Aorta (tissue), 5 donors: ENCODE data around the gene FECH. TPM values are rescaled to one million over a fixed set of nuclear protein-coding genes. Genes with fewer than 3 reads are reported as not detected.

Experiments used
- ATAC-seq: fragments of 200-7000 bp; cut with Tn5 transposase; one replicate; pipeline ENCODE4 v1.9.1; 2022; ENCODE audit warnings: moderate library complexity; ENCODE audit not compliant: low FRiP score
- DNase-seq, 2 donors: peaks; one replicate each; pipeline ENCODE4 v3.0.0-alpha.2; 2020
- H3K27ac ChIP-seq, 2 donors: one replicate each; pipeline ENCODE4 v1.5.1; 2013; ENCODE audit warnings: low read length in 2 of 2, mild to moderate bottlenecking in 2 of 2, moderate library complexity in 2 of 2, control low read depth in 1 of 2, inconsistent platforms in 1 of 2, low read depth in 1 of 2
- H3K27me3 ChIP-seq, 2 donors: one replicate each; pipeline ENCODE4 v1.6.1; 2013; ENCODE audit warnings: control low read depth in 1 of 2, low read length in 1 of 2, mild to moderate bottlenecking in 1 of 2, moderate library complexity in 1 of 2; ENCODE audit not compliant: insufficient read depth in 2 of 2, control insufficient read depth in 1 of 2
- H3K36me3 ChIP-seq, 2 donors: one replicate each; pipeline ENCODE4 v1.6.1; 2013; ENCODE audit warnings: control low read depth in 1 of 2, low read length in 1 of 2, mild to moderate bottlenecking in 1 of 2; ENCODE audit not compliant: insufficient read depth in 2 of 2, control insufficient read depth in 1 of 2
- H3K4me1 ChIP-seq, 2 donors: one replicate each; pipeline ENCODE4 v1.6.1; 2013; ENCODE audit warnings: low read length in 2 of 2, control low read depth in 1 of 2, mild to moderate bottlenecking in 1 of 2, moderate library complexity in 1 of 2; ENCODE audit not compliant: insufficient read depth in 2 of 2, control insufficient read depth in 1 of 2
- H3K4me3 ChIP-seq, 2 donors: one replicate each; pipeline ENCODE4 v1.5.1; 2013; ENCODE audit warnings: low read length in 2 of 2, control low read depth in 1 of 2, mild to moderate bottlenecking in 1 of 2
- H3K9me3 ChIP-seq: one replicate; pipeline ENCODE4 v1.6.1; 2013; ENCODE audit warnings: mild to moderate bottlenecking, low read length; ENCODE audit not compliant: control insufficient read depth
- WGBS, 2 donors: extraction: QIAGEN DNeasy Blood & Tissue Kit; methylation state at CpG; one replicate each; pipeline ENCODE4 v1.1.7; 2013; 5-methylcytosine and 5-hydroxymethylcytosine counted together
- intact Hi-C, 2 donors: fragments of 100-400 bp; cut with DNase I; formaldehyde crosslinking; loops; one replicate each; pipeline versions ENCODE4 v1.14.2 to v1.15.0; 2022
- polyA plus RNA-seq, 2 donors: library from polyadenylated mRNA; stranded (reverse); fragments of 200-250 nt; gene quantifications; one replicate each; pipeline ENCODE4 v1.2.3, GENCODE V29; 2013
- total RNA-seq, 2 donors: library from RNA; stranded (reverse); fragmentation: NEBNext Ultra II Directional; extraction: Animal tissue kit (Norgen Biotek cat#: 25700); gene quantifications; one replicate each; pipeline ENCODE4 v1.2.1, GENCODE V29; 2021
- donor health status: healthy with polysubstance abuse.
- donor health status: Bipolar disorder and iron deficiency.
- donor health status: DM: no; HTN: no; CAD: no.
- donor health status: DM: no; HTN: no; CAD: no.
- donor health status: DM: yes; HTN: yes; CAD: no.

FECH gene
- total and polyA plus RNA-seq, 4 donors, result 11.7 to 21.9 (median 13.6) TPM

- Histone ChIP-seq H3K27ac (peak overlapping the region in 1 of 2 donors; percentile 79), H3K36me3 (no peaks in the 10 kb centered on the region), H3K9me3 (no peaks in the 10 kb centered on the region), H3K4me1 (no peaks in the 10 kb centered on the region), H3K4me3 (peak overlapping the region; percentile 57 to 93), H3K27me3 (no peaks in the 10 kb centered on the region)
- ATAC-seq (no peak), DNase-seq (no peak)
- 13 to 15% methylated on average over 8 of the region's 8 CpGs for WGBS, 2 donors
- intact Hi-C loops, result no loop called here
Observed at GRCh38 chr18:57585855-57586250, 649 bp downstream of the FECH start.

GRCh38 chr18:57585421-57585820 lies 1.1 kb downstream of the FECH start:
- H3K4me3 ChIP-seq, result peak overlapping the region in 1 of 2 donors; percentile 7
- no peaks in the 10 kb centered on the region for H3K9me3 ChIP-seq
- WGBS, 2 donors, result 44 to 47% methylated on average over 9 of the region's 9 CpGs
- ATAC-seq (no peak), DNase-seq (no peak)
- intact Hi-C loops, result no loop called here
- H3K27ac ChIP-seq, result no peak overlapping the region
- no peaks in the 10 kb centered on the region for H3K4me1 ChIP-seq
- no peaks in the 10 kb centered on the region for H3K27me3 ChIP-seq
- no peaks in the 10 kb centered on the region for H3K36me3 ChIP-seq

GRCh38 chr18:57584444-57584843 lies 2.1 kb downstream of the FECH start:
- no peaks in the 10 kb centered on the region for H3K27me3 ChIP-seq

GRCh38 chr18:57583297-57583835 lies 3.1 kb downstream of the FECH start:
- Histone ChIP-seq H3K9me3 (no peaks in the 10 kb centered on the region), H3K27ac (no peak overlapping the region), H3K4me1 (no peaks in the 10 kb centered on the region), H3K27me3 (no peaks in the 10 kb centered on the region), H3K36me3 (peaks cover 0 to 4% of the 10 kb centered on the region in 2 donors), H3K4me3 (no peak overlapping the region)
- 89 to 91% methylated on average over 11 of the region's 11 CpGs for WGBS, 2 donors
- intact Hi-C loops, result no loop called here
- ATAC-seq, result no peak
- DNase-seq, result no peak

More at GRCh38 chr18:57584444-57584843, 2.1 kb downstream of the FECH start:
- DNase-seq, result no peak
- H3K4me1 ChIP-seq, result no peaks in the 10 kb centered on the region
- 96% methylated on average over 3 of the region's 3 CpGs for WGBS, 2 donors
- intact Hi-C loops, result no loop called here
- H3K27ac ChIP-seq, result no peak overlapping the region
- H3K36me3 ChIP-seq, result peaks cover 0 to 3% of the 10 kb centered on the region in 2 donors
- no peak overlapping the region for H3K4me3 ChIP-seq
- ATAC-seq, result no peak
- H3K9me3 ChIP-seq, result no peaks in the 10 kb centered on the region

- Histone ChIP-seq H3K4me3 (no peak overlapping the region), H3K9me3 (no peaks in the 10 kb centered on the region), H3K4me1 (no peaks in the 10 kb centered on the region), H3K27me3 (no peaks in the 10 kb centered on the region), H3K27ac (no peak overlapping the region), H3K36me3 (peaks cover 0 to 4% of the 10 kb centered on the region in 2 donors)
- ATAC-seq (peak; percentile 54), DNase-seq (peak in 1 of 2 donors; percentile 67)
- WGBS, 2 donors, result 84 to 89% methylated on average over 5 of the region's 5 CpGs
- intact Hi-C loops, result no loop called here
Observed at GRCh38 chr18:57581301-57581934, 5.1 kb downstream of the FECH start.

GRCh38 chr18:57579934-57580333 lies 6.6 kb downstream of the FECH start:
- Histone ChIP-seq H3K27me3 (no peaks in the 10 kb centered on the region), H3K36me3 (peaks cover 0 to 6% of the 10 kb centered on the region in 2 donors)

GRCh38 chr18:57576316-57576715 lies 10.2 kb downstream of the FECH start:
- 75 to 82% methylated on average over 6 of the region's 6 CpGs for WGBS, 2 donors
- Histone ChIP-seq H3K4me1 (no peaks in the 10 kb centered on the region), H3K9me3 (no peaks in the 10 kb centered on the region), H3K4me3 (no peak overlapping the region), H3K27ac (no peak overlapping the region), H3K27me3 (no peaks in the 10 kb centered on the region), H3K36me3 (peaks cover 7 to 10% of the 10 kb centered on the region in 2 donors)
- intact Hi-C loops, result no loop called here
- DNase-seq (no peak), ATAC-seq (no peak)

More at GRCh38 chr18:57579934-57580333, 6.6 kb downstream of the FECH start:
- Histone ChIP-seq H3K4me1 (no peaks in the 10 kb centered on the region), H3K4me3 (no peak overlapping the region), H3K27ac (no peak overlapping the region), H3K9me3 (no peaks in the 10 kb centered on the region)
- ATAC-seq (no peak), DNase-seq (no peak)
- 85 to 94% methylated on average over 5 of the region's 5 CpGs for WGBS, 2 donors
- intact Hi-C loops, result no loop called here

- ATAC-seq (no peak), DNase-seq (no peak)
- intact Hi-C loops, result no loop called here
- no peak overlapping the region for H3K4me3 ChIP-seq
- H3K9me3 ChIP-seq, result no peaks in the 10 kb centered on the region
- H3K36me3 ChIP-seq, result peaks cover 7 to 13% of the 10 kb centered on the region in 2 donors
- 79 to 80% methylated on average over 6 of the region's 6 CpGs for WGBS, 2 donors
- no peak overlapping the region for H3K27ac ChIP-seq
- H3K4me1 ChIP-seq, result no peaks in the 10 kb centered on the region
- H3K27me3 ChIP-seq, result no peaks in the 10 kb centered on the region
Observed at GRCh38 chr18:57575542-57575941, 11.0 kb downstream of the FECH start.

- no peak for DNase-seq
- WGBS, 2 donors, result 67 to 68% methylated on average over 4 of the region's 4 CpGs
- intact Hi-C loops, result no loop called here
- Histone ChIP-seq H3K36me3 (peaks cover 8 to 13% of the 10 kb centered on the region in 2 donors), H3K27ac (no peak overlapping the region), H3K27me3 (no peaks in the 10 kb centered on the region), H3K4me1 (no peaks in the 10 kb centered on the region), H3K4me3 (no peak overlapping the region), H3K9me3 (no peaks in the 10 kb centered on the region)
- no peak for ATAC-seq
Observed at GRCh38 chr18:57574866-57575265, 11.6 kb downstream of the FECH start.
